GM18861 (cell line): ENCODE data around the gene UROS.

Source experiments
- ATAC-seq: cut with Tn5 transposase; IDR thresholded peaks from one replicate; pipeline ENCODE4 v1.9.1; 2021; ENCODE audit not compliant: unreplicated experiment

UROS gene

DNA sequence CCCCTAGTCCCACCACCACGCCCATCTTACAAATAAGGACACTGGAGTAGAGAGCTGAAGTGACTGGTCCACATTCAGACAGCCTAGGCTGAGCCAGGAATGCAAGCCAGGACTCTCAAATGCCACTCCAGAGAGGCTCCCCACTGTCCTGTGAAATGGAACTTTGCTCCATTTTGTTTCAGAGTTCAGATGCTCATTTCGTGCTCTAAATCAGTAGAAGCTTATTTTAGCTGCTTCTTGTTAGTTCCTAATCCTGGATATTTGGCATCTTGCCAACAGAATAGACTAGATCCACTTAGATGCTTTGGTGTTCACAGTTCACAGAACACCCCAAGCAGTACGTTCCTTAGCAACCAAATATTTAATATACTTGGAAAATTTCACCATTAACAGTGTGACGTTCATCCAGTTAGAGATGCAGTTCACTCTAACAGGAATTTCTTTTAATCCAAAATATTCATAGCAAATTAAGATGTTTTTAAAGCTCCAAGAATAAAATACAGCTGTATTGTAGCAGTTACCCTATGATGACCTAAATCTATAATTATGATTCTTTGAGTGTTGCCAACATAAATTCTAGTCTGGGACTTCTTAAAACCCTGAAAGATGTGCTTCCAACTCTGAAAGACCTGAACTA is 54.7 kb downstream of the UROS start:
- no peak for ATAC-seq

- ATAC-seq: no peak
Measured at GRCh38 chr10:125766511-125766910, 56.5 kb downstream of the UROS start.

DNA sequence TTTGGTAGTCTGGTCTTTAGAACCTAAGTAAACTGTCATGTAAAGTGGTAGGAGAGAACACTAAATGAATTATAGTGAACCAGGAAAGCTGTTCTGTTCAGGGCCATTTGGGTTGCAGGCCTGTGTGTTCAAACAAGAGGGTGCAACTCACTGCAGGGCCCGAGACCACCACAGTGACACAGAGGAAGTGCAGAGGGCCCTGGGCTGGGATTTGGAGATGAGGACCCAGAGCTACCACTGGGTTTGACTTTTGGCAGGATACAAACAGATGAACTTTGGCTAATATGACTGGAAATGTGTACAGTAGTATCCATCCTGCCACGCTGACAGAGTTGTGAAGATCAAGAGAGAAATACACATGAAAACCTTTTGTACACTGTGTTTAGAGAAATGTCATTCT is 57.2 kb downstream of the UROS start:
- ATAC-seq: no peak

DNA sequence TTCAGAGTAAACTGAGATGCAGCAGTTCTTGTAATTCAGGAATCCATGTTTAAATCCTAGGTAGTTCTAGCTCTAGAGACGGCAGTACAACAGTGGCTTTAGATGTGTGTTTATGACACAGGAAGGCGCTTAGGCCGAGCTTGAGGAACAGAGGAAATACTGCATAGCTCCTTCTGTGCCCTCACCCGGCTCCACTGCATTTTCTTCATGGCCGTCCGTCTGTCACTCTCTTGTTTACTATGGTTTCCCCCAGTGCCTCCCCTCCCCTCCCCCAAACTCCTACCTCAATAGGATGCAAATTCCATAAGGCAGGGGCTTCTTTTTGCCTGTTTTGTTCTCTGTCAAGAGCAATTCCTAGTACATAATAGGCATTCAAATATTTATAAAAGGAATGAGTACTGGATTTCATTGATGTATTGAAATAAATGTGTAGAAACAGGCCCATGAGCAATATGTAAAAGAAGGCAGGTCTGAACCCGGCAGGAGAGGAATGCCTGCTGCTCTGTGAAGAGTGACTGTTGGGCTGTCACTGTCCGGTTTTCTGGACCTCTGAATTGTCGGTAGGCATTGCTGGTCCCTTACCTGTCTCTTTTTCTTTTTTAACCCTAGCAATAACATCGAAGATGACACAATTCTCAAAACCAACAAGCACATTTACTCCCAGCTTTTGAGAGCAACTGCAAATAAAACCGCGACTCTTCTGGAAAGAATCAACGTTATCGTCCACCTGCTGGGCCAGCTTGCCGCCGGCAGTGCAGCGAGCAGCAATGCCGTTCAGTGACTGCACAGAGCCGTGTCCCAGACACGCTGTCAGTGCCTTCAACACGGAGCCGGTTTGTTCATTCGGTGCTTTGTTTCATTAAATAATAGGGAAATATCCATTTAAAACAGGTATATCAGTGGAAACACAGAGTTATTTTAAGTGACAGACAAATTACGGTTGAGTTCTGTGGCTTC is 60.1 kb downstream of the UROS start:
- ATAC-seq: no peak

DNA sequence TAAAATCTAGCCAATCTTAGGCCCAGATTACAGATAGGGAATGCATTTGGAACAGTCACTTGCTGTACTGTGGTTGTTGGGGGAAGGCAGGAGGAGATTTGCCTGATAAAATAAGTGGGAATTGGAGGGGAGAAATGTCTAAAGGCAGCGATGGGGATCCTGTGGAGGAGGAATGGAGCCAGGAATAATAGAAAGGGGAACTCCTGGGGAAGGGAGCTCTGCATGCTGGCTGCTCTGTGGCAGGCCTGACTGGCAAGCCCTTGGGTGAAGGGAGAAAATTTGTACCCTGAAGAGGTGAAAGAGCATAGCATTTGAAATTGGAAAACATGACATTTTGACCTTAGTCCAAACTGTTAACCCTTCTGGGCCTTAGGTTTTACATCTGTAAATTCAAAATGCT is 61.1 kb downstream of the UROS start:
- no peak for ATAC-seq

GRCh38 chr10:125757742-125758141 is 65.3 kb downstream of the UROS start:
- no peak for ATAC-seq

DNA sequence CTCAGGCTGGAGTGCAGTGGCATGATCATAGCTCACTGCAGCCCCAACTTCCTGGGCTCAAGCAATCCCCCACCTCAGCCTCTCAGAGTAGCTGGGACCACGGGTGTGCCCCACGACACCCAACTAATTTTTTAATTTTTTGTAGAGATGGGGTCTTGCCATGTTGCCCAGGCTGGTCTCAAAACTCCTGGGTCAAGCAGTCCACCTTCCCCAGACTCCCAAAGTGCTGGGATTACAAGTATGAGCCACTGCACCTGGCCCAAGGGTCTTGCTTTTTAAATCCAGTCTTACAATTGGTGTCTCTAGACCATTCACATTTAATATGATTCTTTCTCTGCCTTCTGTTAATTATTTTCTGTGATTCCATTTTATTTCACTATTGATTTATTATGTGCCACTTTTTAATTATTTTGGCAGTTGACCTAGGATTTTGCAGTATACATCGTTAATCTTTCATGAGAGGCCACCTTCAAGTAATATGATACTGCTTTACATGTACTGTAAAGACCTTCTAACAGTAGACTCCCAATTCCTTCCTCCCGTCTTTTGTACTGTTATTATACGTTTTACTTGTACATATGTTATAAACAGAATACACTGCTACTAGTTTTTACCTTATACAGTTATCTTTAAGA is 66.1 kb downstream of the UROS start:
- ATAC-seq: no peak

DNA sequence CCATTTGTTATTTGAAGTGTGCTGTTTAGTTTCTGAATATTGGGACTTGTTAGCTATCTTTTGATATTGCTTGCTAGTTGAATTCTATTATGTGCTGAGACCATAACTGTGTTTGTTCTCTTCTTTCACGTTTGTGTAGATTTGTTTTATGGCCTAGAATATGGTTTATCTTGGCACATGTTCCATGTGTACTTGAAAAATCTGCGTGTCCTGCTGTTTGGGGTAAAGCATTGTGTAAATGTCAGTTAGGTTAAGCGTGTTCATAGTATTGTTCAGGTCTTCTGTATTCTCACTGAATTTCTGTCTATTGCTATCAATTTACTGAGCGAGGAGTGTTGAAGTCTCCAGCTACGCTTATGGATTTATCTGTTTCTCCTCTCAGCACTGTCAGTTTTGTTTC is 66.9 kb downstream of the UROS start:
- no peak for ATAC-seq

- ATAC-seq: no peak
Measured at GRCh38 chr10:125747417-125747816, 75.6 kb downstream of the UROS start.

DNA sequence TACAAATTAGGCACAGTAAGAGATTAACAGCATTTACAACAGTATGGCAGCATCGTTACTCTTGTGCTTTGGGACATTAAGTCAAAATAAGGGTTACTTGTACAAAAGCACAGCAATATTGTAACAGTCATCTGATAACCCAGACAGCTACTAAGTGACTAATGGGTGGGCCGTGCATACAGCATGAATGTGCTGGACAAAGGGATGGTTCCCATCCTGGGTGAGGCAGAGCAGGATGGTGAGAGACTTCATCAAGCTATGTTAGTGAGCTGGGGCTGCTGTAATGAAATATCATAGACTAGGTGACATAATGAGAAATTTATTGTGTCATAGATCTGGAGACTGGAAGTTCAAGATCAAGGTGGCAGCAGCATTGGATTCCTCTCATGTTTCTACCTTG is 78.1 kb downstream of the UROS start:
- ATAC-seq: no peak

DNA sequence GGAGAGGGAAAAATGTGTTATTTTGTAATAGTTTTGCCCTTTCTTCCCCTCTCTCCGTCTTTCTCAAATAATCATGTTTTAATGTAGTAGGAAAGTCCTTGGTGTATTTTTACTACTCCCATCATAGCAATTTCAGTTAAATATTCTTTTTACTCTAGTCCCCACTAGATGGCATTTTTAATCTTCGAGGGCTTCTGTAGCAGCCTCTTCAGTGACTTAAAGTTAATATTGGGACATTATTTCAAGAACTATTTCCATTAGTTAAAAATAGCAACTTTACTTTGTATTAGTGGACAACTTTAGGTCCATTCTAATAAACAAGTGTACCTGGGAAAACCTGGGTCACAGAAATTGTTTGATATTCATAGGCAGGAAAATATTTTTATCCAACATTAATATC is 80.6 kb downstream of the UROS start:
- no peak for ATAC-seq

GRCh38 chr10:125739994-125740679 is 82.9 kb downstream of the UROS start:
- no peak for ATAC-seq
